ENCODE data around the gene ZBTB45. TPM values are rescaled to one million over a fixed set of nuclear protein-coding genes. Genes with fewer than 3 reads are reported as not detected.

ZBTB45 gene
- total RNA-seq, 1 donor from 2014 or later: 17.2 TPM

DNA sequence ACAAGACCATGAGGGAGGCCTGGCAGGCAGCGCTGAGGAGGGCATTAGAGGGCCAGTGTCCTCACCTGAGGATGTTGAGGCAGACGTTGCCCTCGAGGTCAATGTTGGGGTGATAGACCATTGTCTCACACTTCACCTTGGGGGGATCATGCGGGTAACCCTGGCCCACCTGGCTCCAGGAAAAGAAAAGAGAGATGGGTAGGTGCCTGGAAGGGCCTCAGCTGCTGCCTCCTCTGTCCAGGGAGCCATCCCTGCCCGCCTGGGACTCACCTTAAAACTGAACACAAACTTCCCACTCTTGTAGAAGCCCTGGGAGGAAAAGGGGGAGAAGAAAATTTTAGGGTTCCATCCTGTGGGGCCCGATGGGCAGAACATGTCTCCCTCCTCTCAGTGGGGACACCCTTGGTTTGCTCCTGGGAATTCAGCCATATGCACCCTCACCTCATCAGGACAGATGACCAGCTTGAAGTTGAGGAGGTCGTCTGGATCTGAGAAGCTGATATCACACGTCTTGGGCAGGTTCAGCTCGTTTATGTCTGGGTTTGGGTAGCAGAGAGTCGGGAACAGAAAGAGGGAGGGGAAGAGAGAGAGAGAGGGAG, 37.1 kb upstream of the ZBTB45 start:
- DNase-seq (ENCODE audit: extremely low spot score, unreplicated experiment): no peak
- Mint-ChIP-seq H3K9me3 (ENCODE audit: unreplicated experiment) (no peaks in the 10 kb centered on the region), H3K36me3 (ENCODE audit: unreplicated experiment) (peaks cover 25% of the 10 kb centered on the region), H3K27ac (ENCODE audit: unreplicated experiment) (peak overlapping the region; percentile 98), H3K4me3 (ENCODE audit: unreplicated experiment) (peak overlapping the region; percentile 97), H3K27me3 (ENCODE audit: unreplicated experiment) (no peaks in the 10 kb centered on the region), H3K4me1 (ENCODE audit: unreplicated experiment) (peaks cover 47% of the 10 kb centered on the region)
- TF ChIP-seq, protein P1, sequence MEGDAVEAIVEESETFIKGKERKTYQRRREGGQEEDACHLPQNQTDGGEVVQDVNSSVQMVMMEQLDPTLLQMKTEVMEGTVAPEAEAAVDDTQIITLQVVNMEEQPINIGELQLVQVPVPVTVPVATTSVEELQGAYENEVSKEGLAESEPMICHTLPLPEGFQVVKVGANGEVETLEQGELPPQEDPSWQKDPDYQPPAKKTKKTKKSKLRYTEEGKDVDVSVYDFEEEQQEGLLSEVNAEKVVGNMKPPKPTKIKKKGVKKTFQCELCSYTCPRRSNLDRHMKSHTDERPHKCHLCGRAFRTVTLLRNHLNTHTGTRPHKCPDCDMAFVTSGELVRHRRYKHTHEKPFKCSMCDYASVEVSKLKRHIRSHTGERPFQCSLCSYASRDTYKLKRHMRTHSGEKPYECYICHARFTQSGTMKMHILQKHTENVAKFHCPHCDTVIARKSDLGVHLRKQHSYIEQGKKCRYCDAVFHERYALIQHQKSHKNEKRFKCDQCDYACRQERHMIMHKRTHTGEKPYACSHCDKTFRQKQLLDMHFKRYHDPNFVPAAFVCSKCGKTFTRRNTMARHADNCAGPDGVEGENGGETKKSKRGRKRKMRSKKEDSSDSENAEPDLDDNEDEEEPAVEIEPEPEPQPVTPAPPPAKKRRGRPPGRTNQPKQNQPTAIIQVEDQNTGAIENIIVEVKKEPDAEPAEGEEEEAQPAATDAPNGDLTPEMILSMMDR (IDR thresholded peaks at IDR 0.05): no peak

DNA sequence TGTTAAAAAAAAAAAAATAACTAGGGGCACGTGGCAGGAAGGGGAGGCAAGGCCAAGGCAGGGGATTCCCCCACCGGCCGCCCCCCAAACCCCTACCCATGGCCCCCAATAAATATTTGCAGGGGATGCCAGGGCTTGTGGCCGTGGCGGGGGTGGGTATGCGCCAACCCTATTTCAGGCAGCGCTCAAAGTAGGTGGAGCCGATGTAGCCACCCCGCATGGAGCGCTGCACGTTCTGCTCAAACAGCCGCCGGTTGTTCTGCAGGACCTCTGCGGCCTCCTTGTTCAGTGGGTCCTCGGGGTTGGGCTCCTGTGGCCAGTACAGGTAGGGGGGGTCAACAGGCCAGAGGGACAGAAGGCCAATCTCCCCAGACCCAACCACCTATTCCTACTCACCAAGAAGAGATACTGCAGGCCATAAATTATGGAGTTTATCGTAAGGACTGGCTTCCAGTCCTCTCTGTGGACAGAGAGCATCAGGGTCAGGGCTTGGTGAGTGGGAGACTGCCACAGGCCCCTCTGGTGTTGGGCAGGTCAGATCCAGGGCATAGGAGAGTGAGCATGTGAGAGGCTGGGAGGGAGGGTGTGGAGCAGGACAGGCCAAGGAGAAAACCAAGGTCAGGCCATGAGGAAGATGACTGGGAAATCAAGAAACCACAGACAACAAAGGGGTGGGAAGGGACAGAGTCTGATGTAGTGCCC, 36.5 kb upstream of the ZBTB45 start:
- Mint-ChIP-seq H3K9me3 (ENCODE audit: unreplicated experiment) (no peaks in the 10 kb centered on the region), H3K4me1 (ENCODE audit: unreplicated experiment) (peaks cover 47% of the 10 kb centered on the region), H3K27me3 (ENCODE audit: unreplicated experiment) (no peaks in the 10 kb centered on the region), H3K4me3 (ENCODE audit: unreplicated experiment) (peak overlapping the region; percentile 97), H3K27ac (ENCODE audit: unreplicated experiment) (peak overlapping the region; percentile 98), H3K36me3 (ENCODE audit: unreplicated experiment) (peaks cover 26% of the 10 kb centered on the region)
- TF ChIP-seq, protein P1 (IDR thresholded peaks at IDR 0.05): no peak
- DNase-seq (ENCODE audit: extremely low spot score, unreplicated experiment): no peak

DNA sequence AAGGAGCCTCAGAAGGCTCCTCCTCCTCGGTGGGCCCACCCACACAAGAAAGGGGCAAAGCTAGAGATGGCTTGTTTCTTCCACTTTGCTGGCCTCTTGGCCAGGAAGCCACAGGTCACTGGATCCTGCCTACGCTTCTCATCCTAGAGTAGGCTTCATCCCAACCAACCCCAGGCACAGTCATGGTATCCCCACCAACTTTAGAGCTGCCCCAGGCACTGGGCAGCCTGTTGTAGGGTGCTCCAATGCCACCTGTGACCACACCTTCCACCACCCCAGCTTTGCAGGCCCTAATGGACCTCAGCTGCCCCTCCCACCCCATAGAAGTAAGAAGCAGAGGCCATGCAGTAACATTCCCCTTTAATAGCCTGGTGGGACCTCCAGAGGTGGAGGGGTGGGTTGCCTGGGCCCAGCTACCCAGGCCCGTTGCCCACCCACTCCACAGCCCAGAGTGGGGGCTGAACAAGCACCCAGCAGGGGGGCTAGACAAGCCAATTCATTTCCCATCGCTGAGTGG, 35.8 kb upstream of the ZBTB45 start:
- H3K9me3 Mint-ChIP-seq (ENCODE audit: unreplicated experiment): no peaks in the 10 kb centered on the region
- DNase-seq (ENCODE audit: extremely low spot score, unreplicated experiment): no peak
- peak overlapping the region; percentile 98 for H3K27ac Mint-ChIP-seq (ENCODE audit: unreplicated experiment)
- peaks cover 29% of the 10 kb centered on the region for H3K36me3 Mint-ChIP-seq (ENCODE audit: unreplicated experiment)
- peak overlapping the region; percentile 92 for H3K4me3 Mint-ChIP-seq (ENCODE audit: unreplicated experiment)
- TF ChIP-seq, protein P1 (IDR thresholded peaks at IDR 0.05): no peak
- H3K4me1 Mint-ChIP-seq (ENCODE audit: unreplicated experiment): peaks cover 46% of the 10 kb centered on the region
- no peaks in the 10 kb centered on the region for H3K27me3 Mint-ChIP-seq (ENCODE audit: unreplicated experiment)

DNA sequence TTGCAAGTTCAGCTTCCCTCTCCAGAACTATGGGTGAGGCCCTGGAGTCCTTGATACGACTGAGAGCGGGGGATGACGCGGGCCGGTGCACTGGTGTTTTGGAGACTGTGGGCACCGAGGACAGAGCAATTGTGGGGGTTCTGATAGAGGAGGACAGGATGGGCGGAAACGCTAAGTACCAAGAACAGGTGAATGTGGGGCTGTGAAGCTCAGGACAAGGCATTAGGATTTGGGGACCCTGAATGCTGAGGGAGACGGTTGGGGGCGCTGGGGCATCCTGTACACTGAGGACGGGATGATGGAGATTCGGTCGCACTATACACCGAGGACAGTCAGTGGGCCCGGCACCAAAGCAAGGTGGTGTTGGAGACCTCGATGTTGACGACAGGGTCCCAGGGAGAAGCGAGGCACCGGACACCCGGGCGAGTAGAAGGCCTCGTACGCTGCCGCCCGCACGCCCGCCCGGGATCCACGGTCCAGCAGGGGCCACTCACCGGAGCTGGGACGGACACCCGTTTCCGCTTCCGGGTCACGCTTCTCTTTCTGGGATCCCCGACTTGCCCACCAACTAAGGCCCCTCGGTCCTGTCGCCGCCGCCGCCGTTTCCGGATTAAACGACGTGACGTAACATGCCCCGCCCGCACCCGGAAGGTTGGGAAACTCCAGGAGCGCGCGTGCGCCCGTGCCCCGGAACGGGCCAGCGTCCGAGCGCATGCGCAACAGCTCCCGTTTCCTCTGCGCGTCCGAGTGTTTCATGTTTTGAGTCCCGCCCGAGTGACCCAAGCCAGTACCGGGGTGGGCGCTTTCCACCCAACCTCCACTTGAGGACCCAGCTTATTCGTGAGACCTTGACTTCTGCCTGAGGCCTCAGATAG, 35.1 kb upstream of the ZBTB45 start, which contains the start of gene CHMP2A:
CHMP2A (minus strand) TSS at position 612 of the 875 bp plus-strand sequence. CDS start 893 bp downstream, outside the sequence.
- Mint-ChIP-seq H3K27ac (ENCODE audit: unreplicated experiment) (peak within 1 kb of the TSS; percentile 98), H3K4me3 (ENCODE audit: unreplicated experiment) (peak within 1 kb of the TSS; percentile 92), H3K27me3 (ENCODE audit: unreplicated experiment) (no peaks in the 10 kb centered on the region), H3K4me1 (ENCODE audit: unreplicated experiment) (peaks cover 42% of the 10 kb centered on the region), H3K36me3 (ENCODE audit: unreplicated experiment) (peaks cover 29% of the 10 kb centered on the region), H3K9me3 (ENCODE audit: unreplicated experiment) (no peaks in the 10 kb centered on the region)
- peak; percentile 99 for DNase-seq (ENCODE audit: extremely low spot score, unreplicated experiment)
- TF ChIP-seq, protein P1 (IDR thresholded peaks at IDR 0.05): no peak

All from osteocyte (in vitro differentiated cells).